ENCODE data around the gene TLE5. TPM values are rescaled to one million over a fixed set of nuclear protein-coding genes. Genes with fewer than 3 reads are reported as not detected.
A peak's percentile ranks its signal among the peaks of the same experiment; 100 is the strongest.

TLE5 gene
- total and polyA plus RNA-seq, 9 of the 15 experiments (the other 6 are each of a cell fraction or from before 2014, with no cell fraction given): 2.0 to 347 (median 235) TPM

DNA sequence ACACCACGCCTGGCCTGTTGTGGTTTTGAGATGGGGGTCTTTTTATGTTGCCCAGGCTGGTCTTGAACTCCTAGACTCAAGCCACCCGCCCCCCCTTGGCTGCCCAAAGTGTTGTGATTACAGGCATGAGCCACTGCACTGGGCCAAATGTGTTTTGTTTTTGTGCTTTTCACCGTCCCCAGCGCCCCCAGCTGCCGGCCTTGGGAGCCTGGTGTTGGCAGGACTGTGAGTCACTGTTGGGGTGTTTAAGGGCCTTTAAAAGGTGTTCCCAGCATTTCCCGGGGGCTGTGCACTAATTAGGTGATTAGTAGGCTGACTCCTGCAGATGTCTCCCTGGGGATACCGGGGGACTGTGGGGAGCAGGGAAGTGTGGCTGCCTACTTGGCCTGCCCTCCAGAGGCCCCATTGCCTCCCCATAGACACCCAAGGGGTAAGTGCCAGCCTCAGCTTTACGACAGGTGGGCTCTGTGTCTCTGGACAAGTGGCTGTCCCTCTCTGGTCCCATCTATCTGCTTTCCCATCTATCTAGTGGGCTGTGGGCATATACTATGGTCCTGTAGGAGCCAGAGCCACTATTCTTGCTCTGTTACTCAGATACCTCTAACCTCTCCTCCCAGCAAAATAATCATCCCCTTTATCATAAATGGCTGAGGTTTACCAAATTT is 11.8 kb upstream of the TLE5 start (continued):
- TF ChIP-seq TFAP4 (CRISPR knock-in tag; IDR thresholded peaks at IDR 0.05; ENCODE audit: borderline replicate concordance): peak; percentile 19; the same call in 1 of the 2 replicates
- TF ChIP-seq NFIC (IDR thresholded peaks at IDR 0.05): 0 out of 2 replicates have a peak, but pooled peaks have one; percentile 16
- TF ChIP-seq, protein P1, sequence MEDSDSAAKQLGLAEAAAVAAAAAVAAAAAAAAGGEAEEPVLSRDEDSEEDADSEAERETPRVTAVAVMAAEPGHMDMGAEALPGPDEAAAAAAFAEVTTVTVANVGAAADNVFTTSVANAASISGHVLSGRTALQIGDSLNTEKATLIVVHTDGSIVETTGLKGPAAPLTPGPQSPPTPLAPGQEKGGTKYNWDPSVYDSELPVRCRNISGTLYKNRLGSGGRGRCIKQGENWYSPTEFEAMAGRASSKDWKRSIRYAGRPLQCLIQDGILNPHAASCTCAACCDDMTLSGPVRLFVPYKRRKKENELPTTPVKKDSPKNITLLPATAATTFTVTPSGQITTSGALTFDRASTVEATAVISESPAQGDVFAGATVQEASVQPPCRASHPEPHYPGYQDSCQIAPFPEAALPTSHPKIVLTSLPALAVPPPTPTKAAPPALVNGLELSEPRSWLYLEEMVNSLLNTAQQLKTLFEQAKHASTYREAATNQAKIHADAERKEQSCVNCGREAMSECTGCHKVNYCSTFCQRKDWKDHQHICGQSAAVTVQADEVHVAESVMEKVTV (CRISPR knock-in tag; IDR thresholded peaks at IDR 0.05): peak; percentile 47; the same call in 1 of the 2 replicates
- TF ChIP-seq ZFP36 (IDR thresholded peaks at IDR 0.05; ENCODE audit: low read depth, low read length, partially characterized antibody): peak; percentile 37
- peak in 1 of 2 experiments; percentile 7; a peak in 1 of 4 replicates for TF ChIP-seq KDM1A (IDR thresholded peaks at IDR 0.05)
- 0 out of 2 replicates have a peak, but pooled peaks have one; percentile 27 for TF ChIP-seq JUN (IDR thresholded peaks at IDR 0.05; ENCODE audit: borderline replicate concordance, low read depth, low read length)
- TF ChIP-seq JUN (CRISPR knock-in tag; IDR thresholded peaks at IDR 0.05; ENCODE audit: borderline replicate concordance): no peak
- peak; percentile 34; the same call in 1 of the 2 replicates for TF ChIP-seq ATF3 (IDR thresholded peaks at IDR 0.05)
- no peak for TF ChIP-seq ATF3 (CRISPR knock-in tag; conservative IDR thresholded peaks at IDR 0.05)
- TF ChIP-seq, protein P2, sequence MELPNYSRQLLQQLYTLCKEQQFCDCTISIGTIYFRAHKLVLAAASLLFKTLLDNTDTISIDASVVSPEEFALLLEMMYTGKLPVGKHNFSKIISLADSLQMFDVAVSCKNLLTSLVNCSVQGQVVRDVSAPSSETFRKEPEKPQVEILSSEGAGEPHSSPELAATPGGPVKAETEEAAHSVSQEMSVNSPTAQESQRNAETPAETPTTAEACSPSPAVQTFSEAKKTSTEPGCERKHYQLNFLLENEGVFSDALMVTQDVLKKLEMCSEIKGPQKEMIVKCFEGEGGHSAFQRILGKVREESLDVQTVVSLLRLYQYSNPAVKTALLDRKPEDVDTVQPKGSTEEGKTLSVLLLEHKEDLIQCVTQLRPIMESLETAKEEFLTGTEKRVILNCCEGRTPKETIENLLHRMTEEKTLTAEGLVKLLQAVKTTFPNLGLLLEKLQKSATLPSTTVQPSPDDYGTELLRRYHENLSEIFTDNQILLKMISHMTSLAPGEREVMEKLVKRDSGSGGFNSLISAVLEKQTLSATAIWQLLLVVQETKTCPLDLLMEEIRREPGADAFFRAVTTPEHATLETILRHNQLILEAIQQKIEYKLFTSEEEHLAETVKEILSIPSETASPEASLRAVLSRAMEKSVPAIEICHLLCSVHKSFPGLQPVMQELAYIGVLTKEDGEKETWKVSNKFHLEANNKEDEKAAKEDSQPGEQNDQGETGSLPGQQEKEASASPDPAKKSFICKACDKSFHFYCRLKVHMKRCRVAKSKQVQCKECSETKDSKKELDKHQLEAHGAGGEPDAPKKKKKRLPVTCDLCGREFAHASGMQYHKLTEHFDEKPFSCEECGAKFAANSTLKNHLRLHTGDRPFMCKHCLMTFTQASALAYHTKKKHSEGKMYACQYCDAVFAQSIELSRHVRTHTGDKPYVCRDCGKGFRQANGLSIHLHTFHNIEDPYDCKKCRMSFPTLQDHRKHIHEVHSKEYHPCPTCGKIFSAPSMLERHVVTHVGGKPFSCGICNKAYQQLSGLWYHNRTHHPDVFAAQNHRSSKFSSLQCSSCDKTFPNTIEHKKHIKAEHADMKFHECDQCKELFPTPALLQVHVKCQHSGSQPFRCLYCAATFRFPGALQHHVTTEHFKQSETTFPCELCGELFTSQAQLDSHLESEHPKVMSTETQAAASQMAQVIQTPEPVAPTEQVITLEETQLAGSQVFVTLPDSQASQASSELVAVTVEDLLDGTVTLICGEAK (IDR thresholded peaks at IDR 0.05): peak; percentile 20; the same call in 1 of the 2 replicates
- TF ChIP-seq, protein P2 (CRISPR knock-in tag; IDR thresholded peaks at IDR 0.05): no peak
- TF ChIP-seq CTCF (IDR thresholded peaks at IDR 0.05 in 2 of 3, conservative IDR thresholded peaks at IDR 0.05 in 1 of 3; ENCODE audit: insufficient read depth in 2 of 3, low read depth in 1 of 3, low read length in 3 of 3): peak; percentile 49 to 68 (median 63)

All from K562 (cell line).